Measurements from ENCODE around the gene CDH3. TPM values are rescaled to one million over a fixed set of nuclear protein-coding genes. Genes with fewer than 3 reads are reported as not detected.

Gene CDH3
- total RNA-seq (2022; extraction: Qiagen RNA extraction; ENCODE audit: low read depth): 0.12 to 0.39 TPM (median 0.21 TPM) in 5 replicates

DNA sequence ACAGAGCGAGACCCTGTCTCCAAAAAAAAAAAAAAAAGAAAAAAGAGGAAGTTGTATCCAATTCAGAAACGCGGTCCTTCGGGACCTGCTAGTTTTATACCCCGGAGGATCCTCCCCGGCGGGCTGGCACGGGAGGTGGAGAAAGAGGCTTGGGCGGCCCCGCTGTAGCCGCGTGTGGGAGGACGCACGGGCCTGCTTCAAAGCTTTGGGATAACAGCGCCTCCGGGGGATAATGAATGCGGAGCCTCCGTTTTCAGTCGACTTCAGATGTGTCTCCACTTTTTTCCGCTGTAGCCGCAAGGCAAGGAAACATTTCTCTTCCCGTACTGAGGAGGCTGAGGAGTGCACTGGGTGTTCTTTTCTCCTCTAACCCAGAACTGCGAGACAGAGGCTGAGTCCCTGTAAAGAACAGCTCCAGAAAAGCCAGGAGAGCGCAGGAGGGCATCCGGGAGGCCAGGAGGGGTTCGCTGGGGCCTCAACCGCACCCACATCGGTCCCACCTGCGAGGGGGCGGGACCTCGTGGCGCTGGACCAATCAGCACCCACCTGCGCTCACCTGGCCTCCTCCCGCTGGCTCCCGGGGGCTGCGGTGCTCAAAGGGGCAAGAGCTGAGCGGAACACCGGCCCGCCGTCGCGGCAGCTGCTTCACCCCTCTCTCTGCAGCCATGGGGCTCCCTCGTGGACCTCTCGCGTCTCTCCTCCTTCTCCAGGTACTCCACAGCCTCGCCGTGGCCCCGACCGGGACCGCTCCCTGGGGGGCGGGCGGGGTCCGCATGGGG lies at the start of gene CDH3:
Gene CDH3 (plus strand): TSS at position 596 of the 779 bp plus-strand sequence. CDS start 70 bp downstream, at position 666.

DNA sequence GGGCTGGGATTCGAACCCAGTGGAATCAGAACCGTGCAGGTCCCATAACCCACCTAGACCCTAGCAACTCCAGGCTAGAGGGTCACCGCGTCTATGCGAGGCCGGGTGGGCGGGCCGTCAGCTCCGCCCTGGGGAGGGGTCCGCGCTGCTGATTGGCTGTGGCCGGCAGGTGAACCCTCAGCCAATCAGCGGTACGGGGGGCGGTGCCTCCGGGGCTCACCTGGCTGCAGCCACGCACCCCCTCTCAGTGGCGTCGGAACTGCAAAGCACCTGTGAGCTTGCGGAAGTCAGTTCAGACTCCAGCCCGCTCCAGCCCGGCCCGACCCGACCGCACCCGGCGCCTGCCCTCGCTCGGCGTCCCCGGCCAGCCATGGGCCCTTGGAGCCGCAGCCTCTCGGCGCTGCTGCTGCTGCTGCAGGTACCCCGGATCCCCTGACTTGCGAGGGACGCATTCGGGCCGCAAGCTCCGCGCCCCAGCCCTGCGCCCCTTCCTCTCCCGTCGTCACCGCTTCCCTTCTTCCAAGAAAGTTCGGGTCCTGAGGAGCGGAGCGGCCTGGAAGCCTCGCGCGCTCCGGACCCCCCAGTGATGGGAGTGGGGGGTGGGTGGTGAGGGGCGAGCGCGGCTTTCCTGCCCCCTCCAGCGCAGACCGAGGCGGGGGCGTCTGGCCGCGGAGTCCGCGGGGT lies 92.1 kb downstream of the CDH3 start, which contains the start of gene CDH1:
Gene CDH1 (plus strand): TSS at position 247 of the 684 bp plus-strand sequence. CDS start 124 bp downstream, at position 371.

Other genes with a start within 250 kb of the CDH3 start
- gene SMPD3, start 196.8 kb upstream of the CDH3 start, total RNA-seq (2022; extraction: Qiagen RNA extraction; ENCODE audit: low read depth): 0.12 to 0.42 TPM (median 0.14 TPM) in 5 replicates
- gene ZFP90, start 106.0 kb upstream of the CDH3 start, total RNA-seq (2022; extraction: Qiagen RNA extraction; ENCODE audit: low read depth): 6.5 to 10.9 TPM (median 10.2 TPM) in 5 replicates
- gene CDH1, start 92.0 kb downstream of the CDH3 start, total RNA-seq (2022; extraction: Qiagen RNA extraction; ENCODE audit: low read depth): 3.7 to 4.8 TPM (median 4.2 TPM) in 5 replicates
- 5.0 to 8.3 TPM (median 7.1 TPM) in 5 replicates for gene TANGO6, start 198.2 kb downstream of the CDH3 start, total RNA-seq (2022; extraction: Qiagen RNA extraction; ENCODE audit: low read depth)

Data from A549 treated with DMSO at 1 μM for 4 hours (cell line).